ENCODE measurements around the gene KLK3. TPM values are rescaled to one million over a fixed set of nuclear protein-coding genes. Genes with fewer than 3 reads are reported as not detected.
A peak's percentile ranks its signal among the peaks of the same experiment; 100 is the strongest.
"Not testable (repeated sequence)": the region's sequence is repeated elsewhere in the genome, so short reads cannot be mapped to it uniquely, and the experiment has no call there.

Gene KLK3
- total and polyA plus RNA-seq, 2 of the 8 experiments (the other 6 are each of a cell fraction or from before 2014, with no cell fraction given): 0.08 TPM; not detected in 1

- WGBS, 2 experiments (ENCODE audit: extremely low coverage in 1 of 2, insufficient coverage in 1 of 2, insufficient read length in 1 of 2, insufficient replicate concordance in 2 of 2, low coverage in 1 of 2, low lambda C conversion rate in 2 of 2, missing lambda C conversion rate in 1 of 2): 89% methylated on average over 9 of the region's 9 CpGs; no CpG with 5 or more reads in 1 of the 2 experiments
- H3K27ac ChIP-seq (ENCODE audit: low read depth, low read length); FAIRE-seq; H3K4me3 ChIP-seq (ENCODE audit: extremely low read depth in 1 of 4, insufficient read depth in 2 of 4, low read depth in 3 of 4, low read length in 4 of 4); H2BK12ac ChIP-seq (ENCODE audit: low read depth, low read length); H3K4me1 ChIP-seq (replicated peaks in 1 of 4; ENCODE audit: control insufficient read depth in 3 of 4, insufficient read depth in 4 of 4, low read length in 3 of 4); H4K20me1 ChIP-seq (replicated peaks in 1 of 2; ENCODE audit: control insufficient read depth in 1 of 2, insufficient read depth in 2 of 2, low read length in 2 of 2); DNase-seq (ENCODE audit: low read depth in 1 of 2, low spot score in 2 of 2); H3K9ac ChIP-seq (replicated peaks in 1 of 4; ENCODE audit: extremely low read depth in 1 of 4, low read depth in 3 of 4, low read length in 3 of 4); H3K79me1 ChIP-seq (ENCODE audit: low read depth, low read length); H3K56ac ChIP-seq (replicated peaks; ENCODE audit: insufficient read length, low read depth, low read length); POLR2A ChIA-PET (ENCODE audit: partially characterized antibody); H3K79me2 ChIP-seq (ENCODE audit: control insufficient read depth in 1 of 2, insufficient read depth in 2 of 2, low read length in 2 of 2); H2BK15ac ChIP-seq (ENCODE audit: low read length); H4K91ac ChIP-seq (replicated peaks; ENCODE audit: insufficient read length, low read length); H3K36me3 ChIP-seq (ENCODE audit: control insufficient read depth in 2 of 4, insufficient read depth in 4 of 4, low read length in 3 of 4); H3K23me2 ChIP-seq (ENCODE audit: low read depth, low read length); H3K27me3 ChIP-seq (replicated peaks in 1 of 4; ENCODE audit: control insufficient read depth in 3 of 4, extremely low read depth in 1 of 4, insufficient read depth in 3 of 4, low read length in 3 of 4); H4K5ac ChIP-seq (ENCODE audit: insufficient read length, low read depth, low read length); H3K4me2 ChIP-seq (ENCODE audit: insufficient read depth in 1 of 2, low read depth in 2 of 2, low read length in 2 of 2); H2BK20ac ChIP-seq (ENCODE audit: low read length); H3K4ac ChIP-seq (replicated peaks; ENCODE audit: insufficient read length, low read depth, low read length); H2BK5ac ChIP-seq (ENCODE audit: low read depth, low read length); H4K8ac ChIP-seq (ENCODE audit: extremely low read depth, insufficient read depth, low read length); H3K18ac ChIP-seq (ENCODE audit: extremely low read depth, low read length); H3K23ac ChIP-seq (ENCODE audit: insufficient read length); H3K14ac ChIP-seq (ENCODE audit: insufficient read length); H2AFZ ChIP-seq (ENCODE audit: low read length); H2BK120ac ChIP-seq (replicated peaks; ENCODE audit: low read depth, low read length): not testable (repeated sequence)
- CTCF ChIA-PET (ENCODE audit: partially characterized antibody): interaction anchor here (1.1 to 4.7 kb wide), 4 partner anchors 9 to 57 kb away, joined by 3 to 29 read pairs (median 4); no protein-coding TSS in a partner anchor
- H2AK5ac ChIP-seq (ENCODE audit: low read depth, low read length): peak overlapping the region; percentile 10; the same call in 1 of the 2 replicates
- H3K9me3 ChIP-seq (ENCODE audit: insufficient read depth in 2 of 2, low read depth in 1 of 2, low read length in 1 of 2): peaks cover 23 to 26% of the 10 kb centered on the region in 2 experiments
Measured at GRCh38 chr19:50896089-50896590, 41.4 kb downstream of the KLK3 start.

Data from H1 (cell line).